GM12878 (cell line): Measurements from ENCODE around the gene HLA-DQA2. TPM values are rescaled to one million over a fixed set of nuclear protein-coding genes. Genes with fewer than 3 reads are reported as not detected.

ENCODE experiments used
- ATAC-seq: fragments of 200-7000 bp; cut with Tn5 transposase; 3 replicates; pipeline ENCODE4 v1.9.1; 2020; ENCODE audit warnings: mild to moderate bottlenecking, moderate library complexity
- BruUV-seq: library from RNA; stranded (reverse); fragments of 400-500 nt; replicated peaks from 2 replicates; lab custom pipeline; 2021; lab: Mats Ljungman, UMichigan
- CTCF ChIA-PET: fragments of 300-600 bp; sonication (Branson Sonifier 250); formaldehyde crosslinking; extraction: SDS; loops from one replicate; lab custom pipeline; 2021; ENCODE audit warnings: inconsistent platforms; lab: Yijun Ruan, JAX
- POLR2A ChIA-PET: fragments of 350-600 bp; formaldehyde crosslinking; extraction: SDS; loops from one replicate; lab custom pipeline; 2021; ENCODE audit warnings: inconsistent platforms; lab: Charles Lee
- RAD21 ChIA-PET: fragments of 300-600 bp; sonication (Branson Sonifier 250); formaldehyde crosslinking; loops from one replicate; lab custom pipeline; 2023; ENCODE audit warnings: antibody characterized with exemption; ENCODE audit not compliant: unreplicated experiment; lab: Charles Lee
- SMC1A ChIA-PET: fragments of 300-600 bp; sonication (Branson Sonifier 250); formaldehyde crosslinking; loops from one replicate; lab custom pipeline; 2023; ENCODE audit not compliant: unreplicated experiment, uncharacterized antibody; lab: Charles Lee
- DNase-seq: peaks from one replicate; pipeline ENCODE4 v3.0.0-alpha.2; 2011; ENCODE audit warnings: low read depth, low spot score
- FAIRE-seq: peaks from 3 replicates; lab custom pipeline; 2011; peaks lifted over from hg19 to GRCh38; lab: Jason Lieb, UNC
- H2AFZ ChIP-seq: 2 replicates; pipeline ENCODE4 v1.6.0; 2011; ENCODE audit warnings: low read depth, low read length, control low read depth; ENCODE audit not compliant: control insufficient read depth
- H3K27ac ChIP-seq: 2 replicates; pipeline ENCODE4 v1.5.1; 2011; ENCODE audit warnings: control low read depth; ENCODE audit not compliant: control insufficient read depth, insufficient read depth
- H3K27me3 ChIP-seq, 2 experiments: replicated peaks in 1 of 2; 2 replicates each; pipeline versions ENCODE4 v1.6.0 to v1.6.1; 2011; ENCODE audit warnings: low read length in 1 of 2; ENCODE audit not compliant: control insufficient read depth in 2 of 2, insufficient read depth in 2 of 2
- H3K36me3 ChIP-seq, 2 experiments: 2 replicates each; pipeline ENCODE4 v1.5.1; 2011; ENCODE audit warnings: low read length in 1 of 2; ENCODE audit not compliant: control insufficient read depth in 2 of 2, insufficient read depth in 2 of 2
- H3K4me1 ChIP-seq: 2 replicates; pipeline ENCODE4 v1.6.1; 2011; ENCODE audit warnings: mild to moderate bottlenecking, low read length, moderate library complexity, mixed read lengths; ENCODE audit not compliant: control insufficient read depth, insufficient read depth
- H3K4me2 ChIP-seq: 2 replicates; pipeline ENCODE4 v1.6.0; 2011; ENCODE audit warnings: control low read depth; ENCODE audit not compliant: control insufficient read depth, insufficient read depth
- H3K4me3 ChIP-seq: fragments of 200-600 bp; sonication (generic); 2 replicates; pipeline ENCODE4 v1.5.1; 2016
- H3K79me2 ChIP-seq: 2 replicates; pipeline ENCODE4 v1.6.0; 2011; ENCODE audit warnings: low read length; ENCODE audit not compliant: control insufficient read depth, insufficient read depth
- H3K9ac ChIP-seq: 2 replicates; pipeline ENCODE4 v1.8.0; 2011; ENCODE audit warnings: low read length, control low read depth, mixed read lengths; ENCODE audit not compliant: control insufficient read depth, insufficient read depth
- H3K9me3 ChIP-seq: replicated peaks from 3 replicates; pipeline ENCODE4 v1.5.1; 2011; ENCODE audit warnings: mild to moderate bottlenecking, low read length; ENCODE audit not compliant: control insufficient read depth, insufficient read depth
- H4K20me1 ChIP-seq: 2 replicates; pipeline ENCODE4 v1.6.0; 2011; ENCODE audit not compliant: control insufficient read depth, insufficient read depth
- HCFC1 ChIP-seq: fragments of 150-350 bp; IDR thresholded peaks from 2 replicates; pipeline ENCODE4 v1.6.1; 2014; ENCODE audit warnings: low read length
- MTA2 ChIP-seq: fragments of 450-650 bp; IDR thresholded peaks from 2 replicates; pipeline ENCODE4 v1.6.1; 2016; ENCODE audit warnings: low read depth, mild to moderate bottlenecking, moderate library complexity
- NBN ChIP-seq: fragments of 450-650 bp; IDR thresholded peaks from 2 replicates; pipeline ENCODE4 v1.6.1; 2016
- POLR2AphosphoS2 ChIP-seq: IDR thresholded peaks from 2 replicates; pipeline ENCODE4 v1.6.1; 2011; ENCODE audit warnings: low read depth, mild to moderate bottlenecking, low read length, improper control_type of control experiment, moderate library complexity
- RBBP5 ChIP-seq: fragments of 200-600 bp; sonication (generic); conservative IDR thresholded peaks from 2 replicates; pipeline ENCODE4 v1.6.1; 2016
- ZNF274 ChIP-seq: IDR thresholded peaks from one replicate; pipeline ENCODE4 v1.8.0; 2011; ENCODE audit not compliant: insufficient read length, insufficient read depth
- in situ Hi-C: fragments of 300-500 bp; cut with MboI; formaldehyde crosslinking; loops from 9 replicates; pipeline ENCODE4 v1.14.3; 2018; ENCODE audit warnings: mixed read lengths
- intact Hi-C: fragments of 100-400 bp; cut with micrococcal nuclease; formaldehyde crosslinking; loops from one replicate; pipeline ENCODE4 v1.14.2; 2022; ENCODE audit not compliant: unreplicated experiment
- polyA plus RNA-seq, 11 experiments: library from polyadenylated mRNA; depleted of rRNA in 4 of 11; unstranded in 6 of 11; stranded (reverse) in 5 of 11; fragments of >200 nt; fragmentation: Nextera tagmentation in 4 of 11; fragmentation: Illumina TruSeq in 1 of 11; extraction: Ambion mirVana in 4 of 11; extraction: Trizol in 1 of 11; gene quantifications; 1 replicate in 1 of 11; 2 replicates in 10 of 11; pipeline versions ENCODE4 v1.2.1 to v1.2.3, GENCODE V29; 2011 to 2016; ENCODE audit warnings: inconsistent platforms in 2 of 11, missing spikeins in 2 of 11, low read depth in 1 of 11
- total RNA-seq, 4 experiments: library from RNA; depleted of rRNA in 3 of 4; stranded (reverse); fragments of >200 nt in 3 of 4; fragmentation: Illumina TruSeq in 1 of 4; extraction: Trizol in 1 of 4; gene quantifications; 2 replicates each; pipeline versions ENCODE4 v1.2.1 to v1.2.3, GENCODE V29; 2013 to 2021
- TF ChIP-seq, protein P1 (sequence below): fragments of 450-650 bp; IDR thresholded peaks from 2 replicates; pipeline ENCODE4 v1.6.1; 2016; ENCODE audit warnings: mild to moderate bottlenecking

Gene HLA-DQA2
- total and polyA plus RNA-seq, 10 of the 15 experiments (the other 5 are each of a cell fraction or from before 2014, with no cell fraction given), result 9.1 to 26.4 (median 16.3) TPM

DNA sequence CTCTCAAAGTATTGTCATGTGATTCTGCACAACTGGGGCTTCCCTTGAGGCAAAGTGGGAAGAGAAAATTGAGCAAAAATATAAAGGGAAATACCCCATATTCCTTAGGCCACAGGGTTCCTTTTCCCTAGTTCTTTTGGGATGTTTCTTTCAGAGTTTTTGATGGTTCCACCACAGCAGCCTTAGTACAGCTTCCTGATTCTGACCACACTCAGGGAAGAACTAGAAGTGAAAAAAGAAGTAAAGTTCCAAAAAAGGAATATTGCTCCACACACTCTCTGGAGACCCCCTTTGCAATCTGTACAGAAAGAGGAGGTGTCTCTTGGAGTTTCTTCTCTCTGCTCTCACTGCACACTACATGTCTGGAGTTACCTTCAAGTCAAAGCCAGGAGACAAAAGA, 27.9 kb upstream of the HLA-DQA2 start:
- POLR2A ChIA-PET, result interaction anchor here (0.6 kb wide), 1 partner anchor 126 kb away, joined by 3 read pairs; no protein-coding TSS in a partner anchor
- in situ Hi-C loops (no loop called here), intact Hi-C loops (no loop called here)
- Histone ChIP-seq H3K36me3 (no peaks in the 10 kb centered on the region), H3K79me2 (no peaks in the 10 kb centered on the region), H3K9ac (no peak overlapping the region), H3K27me3 (no peaks in the 10 kb centered on the region), H2AFZ (no peak overlapping the region), H4K20me1 (no peaks in the 10 kb centered on the region), H3K4me1 (no peaks in the 10 kb centered on the region), H3K9me3 (no peaks in the 10 kb centered on the region), H3K27ac (no peak overlapping the region), H3K4me3 (no peak overlapping the region), H3K4me2 (no peak overlapping the region)
- DNase-seq (no peak), FAIRE-seq (no peak), ATAC-seq (no peak)
- SMC1A ChIA-PET, result interaction anchor here (0.6 to 3.4 kb wide), 4 partner anchors 12 to 167 kb away, joined by 3 to 20 read pairs (median 5); no protein-coding TSS in a partner anchor
- RAD21 ChIA-PET, result interaction anchor here (0.8 to 1.9 kb wide), 3 partner anchors 74 to 397 kb away, joined by 3 to 5 read pairs (median 3); no protein-coding TSS in a partner anchor
- no TSS peak for BruUV-seq
- CTCF ChIA-PET, result interaction anchor here (1.1 to 3.6 kb wide), 3 partner anchors 74 to 299 kb away, joined by 3 to 21 read pairs (median 7); no protein-coding TSS in a partner anchor
- no peak for TF ChIP-seq POLR2AphosphoS2
- TF ChIP-seq, protein P1, sequence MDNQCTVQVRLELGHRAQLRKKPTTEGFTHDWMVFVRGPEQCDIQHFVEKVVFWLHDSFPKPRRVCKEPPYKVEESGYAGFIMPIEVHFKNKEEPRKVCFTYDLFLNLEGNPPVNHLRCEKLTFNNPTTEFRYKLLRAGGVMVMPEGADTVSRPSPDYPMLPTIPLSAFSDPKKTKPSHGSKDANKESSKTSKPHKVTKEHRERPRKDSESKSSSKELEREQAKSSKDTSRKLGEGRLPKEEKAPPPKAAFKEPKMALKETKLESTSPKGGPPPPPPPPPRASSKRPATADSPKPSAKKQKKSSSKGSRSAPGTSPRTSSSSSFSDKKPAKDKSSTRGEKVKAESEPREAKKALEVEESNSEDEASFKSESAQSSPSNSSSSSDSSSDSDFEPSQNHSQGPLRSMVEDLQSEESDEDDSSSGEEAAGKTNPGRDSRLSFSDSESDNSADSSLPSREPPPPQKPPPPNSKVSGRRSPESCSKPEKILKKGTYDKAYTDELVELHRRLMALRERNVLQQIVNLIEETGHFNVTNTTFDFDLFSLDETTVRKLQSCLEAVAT, result no peak
- TF ChIP-seq RBBP5, result no peak
- no peak for TF ChIP-seq HCFC1
- no peak for TF ChIP-seq MTA2
- TF ChIP-seq NBN, result no peak
- no peak for TF ChIP-seq ZNF274
